Effector CD8-positive, alpha-beta T cell (primary cell): ENCODE measurements around the gene SPIC.

Experiments
- DNase-seq: peaks from one replicate; lab custom pipeline; 2025; lab: John Stamatoyannopoulos, UW

Gene SPIC

DNA sequence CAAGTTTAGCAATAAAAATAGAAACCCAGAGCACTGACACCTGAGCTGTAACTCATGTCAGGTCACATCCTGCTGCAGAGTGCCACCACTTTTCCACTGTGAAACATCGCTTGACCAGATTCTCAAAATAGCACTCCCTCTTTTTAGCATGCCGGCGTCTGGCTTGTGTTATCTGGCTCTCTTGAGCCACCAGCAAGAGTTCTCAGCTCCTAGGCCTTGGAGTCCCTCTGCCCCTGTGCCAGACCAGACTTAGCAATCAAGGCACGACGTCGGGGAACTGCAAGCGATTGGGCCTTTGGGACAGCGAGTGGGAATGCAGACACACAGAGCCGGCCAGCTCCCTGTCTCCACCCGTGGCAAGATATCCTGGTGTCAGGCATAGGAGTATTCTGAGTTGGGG is 52.5 kb downstream of the SPIC start:
- DNase-seq: no peak

DNA sequence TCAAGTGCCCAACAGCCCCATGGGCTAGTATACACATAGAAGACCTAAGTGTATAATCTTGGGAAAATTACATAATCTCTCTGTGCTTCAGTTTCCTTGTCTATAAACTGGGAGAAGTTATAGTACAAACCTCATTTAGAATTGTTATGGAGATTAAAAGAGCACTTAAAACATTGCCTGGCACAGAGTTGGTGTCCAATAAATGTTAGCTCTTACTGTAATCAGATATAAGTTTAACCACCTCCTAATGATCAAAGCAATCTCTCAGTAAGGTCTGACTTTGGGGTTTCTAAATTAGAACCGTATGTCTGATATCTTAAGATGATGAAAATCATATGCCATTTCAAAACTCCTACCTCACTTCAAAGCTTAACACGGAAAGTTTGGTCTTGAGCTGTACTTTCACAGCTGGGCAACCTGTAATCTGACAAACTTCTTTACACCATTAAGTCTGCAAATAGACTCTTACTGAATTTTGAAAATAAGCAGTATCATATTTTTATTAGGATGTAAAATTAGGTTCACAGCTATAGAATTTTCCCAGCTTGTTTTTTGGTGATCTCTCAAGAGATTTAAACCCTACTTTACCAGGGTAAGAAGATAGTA is 61.0 kb downstream of the SPIC start:
- no peak for DNase-seq
